Left renal cortex interstitium (tissue), 4 donors: Measurements from ENCODE around the gene NDUFAF2. TPM values are rescaled to one million over a fixed set of nuclear protein-coding genes. Genes with fewer than 3 reads are reported as not detected.
"Not testable (repeated sequence)": the region's sequence is repeated elsewhere in the genome, so short reads cannot be mapped to it uniquely, and the experiment has no call there.

Experiments
- DNase-seq, 4 donors: peaks; one replicate each; pipeline ENCODE4 v3.0.0-alpha.2; 2013; ENCODE audit warnings: low read depth in 4 of 4, low spot score in 2 of 4, missing footprints in 1 of 4
- polyA plus RNA-seq, 4 donors: library from polyadenylated mRNA; unstranded; fragments of 120-200 nt; gene quantifications; one replicate each; pipeline ENCODE4 v1.2.1, GENCODE V29; 2013; ENCODE audit not compliant: insufficient read length in 4 of 4

NDUFAF2 gene
- 10 to 100 TPM; 29.7 to 36.7 (median 33.3) TPM for polyA plus RNA-seq

GRCh38 chr5:60944904-60945812 is at the start of gene NDUFAF2, which contains the start of gene ERCC8:
Gene NDUFAF2 (plus strand): TSS chr5:60945205. CDS start chr5:60945256, 51 bp downstream.
Gene ERCC8 (minus strand): TSS chr5:60945070. CDS start chr5:60945008, 62 bp downstream.
- DNase-seq, result peak; percentile 78 to 92 (median 87)

- no peak for DNase-seq
These were observed 48.0 kb upstream of the NDUFAF2 start for GRCh38 chr5:60896991-60897390.

GRCh38 chr5:60903356-60903755 is 41.6 kb upstream of the NDUFAF2 start:
- DNase-seq, result no peak

- DNase-seq, result no peak
These were observed 28.4 kb upstream of the NDUFAF2 start for GRCh38 chr5:60916646-60917045.

- DNase-seq, result no peak
These were observed 26.5 kb upstream of the NDUFAF2 start for GRCh38 chr5:60918466-60918865.

GRCh38 chr5:60927450-60927849 is 17.6 kb upstream of the NDUFAF2 start:
- DNase-seq, result no peak

- DNase-seq, result no peak
These were observed 16.0 kb upstream of the NDUFAF2 start for GRCh38 chr5:60929024-60929423.

- DNase-seq, result no peak
These were observed 1.4 kb upstream of the NDUFAF2 start for GRCh38 chr5:60943624-60944023.

- DNase-seq, result peak; percentile 28 to 58 (median 48)
These were observed 795 bp downstream of the NDUFAF2 start for GRCh38 chr5:60945813-60946187.

GRCh38 chr5:60948738-60949137 is 3.7 kb downstream of the NDUFAF2 start:
- DNase-seq, result no peak

- DNase-seq, result no peak
These were observed 10.2 kb downstream of the NDUFAF2 start for GRCh38 chr5:60955239-60955638.

- DNase-seq, result no peak
These were observed 13.1 kb downstream of the NDUFAF2 start for GRCh38 chr5:60958088-60958487.

GRCh38 chr5:60958712-60959111 is 13.7 kb downstream of the NDUFAF2 start:
- DNase-seq, result no peak

- no peak for DNase-seq
These were observed 14.2 kb downstream of the NDUFAF2 start for GRCh38 chr5:60959156-60959555.

GRCh38 chr5:60960591-60960990 is 15.6 kb downstream of the NDUFAF2 start:
- DNase-seq, result no peak

GRCh38 chr5:60961685-60962084 is 16.7 kb downstream of the NDUFAF2 start:
- no peak for DNase-seq

GRCh38 chr5:60972231-60972630 is 27.2 kb downstream of the NDUFAF2 start:
- DNase-seq, result no peak

GRCh38 chr5:60977956-60978737 is 33.1 kb downstream of the NDUFAF2 start:
- no peak for DNase-seq

- DNase-seq, result no peak
These were observed 34.0 kb downstream of the NDUFAF2 start for GRCh38 chr5:60978968-60979367.

- DNase-seq, result no peak
These were observed 35.5 kb downstream of the NDUFAF2 start for GRCh38 chr5:60980511-60980910.

GRCh38 chr5:60982127-60982526 is 37.1 kb downstream of the NDUFAF2 start:
- DNase-seq, result not testable (repeated sequence)
